ENCODE data around the gene LCN9.
"Not testable (repeated sequence)": the region's sequence is repeated elsewhere in the genome, so short reads cannot be mapped to it uniquely, and the experiment has no call there.

The LCN9 gene

DNA sequence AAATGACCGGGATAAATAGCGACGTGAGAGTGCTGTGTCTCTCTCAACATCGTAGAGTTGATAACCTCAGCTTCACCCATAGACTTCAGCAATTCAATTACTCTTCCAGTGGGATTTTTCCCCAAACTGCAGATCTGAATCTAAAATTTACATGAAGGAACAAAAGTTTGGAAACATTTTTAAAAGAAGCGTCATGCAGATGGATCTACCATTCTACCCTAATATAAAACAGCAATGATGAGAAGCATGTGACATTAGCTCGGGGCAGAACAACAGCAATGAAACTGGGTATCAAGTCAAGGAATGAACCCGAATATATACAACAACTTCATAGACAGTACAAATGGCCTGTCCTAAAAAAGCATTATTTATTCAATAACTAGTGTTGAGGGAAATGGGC lies 42.6 kb upstream of the LCN9 start:
- H3K4me3 ChIP-seq (ENCODE audit: low read depth, low read length) = no peak overlapping the region
- H3K36me3 ChIP-seq (ENCODE audit: control insufficient read depth, insufficient read depth, low read length) = no peaks in the 10 kb centered on the region
- no peaks in the 10 kb centered on the region for H3K27me3 ChIP-seq (ENCODE audit: control insufficient read depth, insufficient read depth, low read length)
- no peak overlapping the region for H3K27ac ChIP-seq (ENCODE audit: low read depth, low read length)
- H3K9me3 ChIP-seq (ENCODE audit: control insufficient read depth, insufficient read depth, low read depth, low read length) = no peaks in the 10 kb centered on the region
- H3K4me1 ChIP-seq (ENCODE audit: control insufficient read depth, insufficient read depth, low read length) = no peaks in the 10 kb centered on the region
- H3K9ac ChIP-seq (ENCODE audit: low read length) = no peak overlapping the region

DNA sequence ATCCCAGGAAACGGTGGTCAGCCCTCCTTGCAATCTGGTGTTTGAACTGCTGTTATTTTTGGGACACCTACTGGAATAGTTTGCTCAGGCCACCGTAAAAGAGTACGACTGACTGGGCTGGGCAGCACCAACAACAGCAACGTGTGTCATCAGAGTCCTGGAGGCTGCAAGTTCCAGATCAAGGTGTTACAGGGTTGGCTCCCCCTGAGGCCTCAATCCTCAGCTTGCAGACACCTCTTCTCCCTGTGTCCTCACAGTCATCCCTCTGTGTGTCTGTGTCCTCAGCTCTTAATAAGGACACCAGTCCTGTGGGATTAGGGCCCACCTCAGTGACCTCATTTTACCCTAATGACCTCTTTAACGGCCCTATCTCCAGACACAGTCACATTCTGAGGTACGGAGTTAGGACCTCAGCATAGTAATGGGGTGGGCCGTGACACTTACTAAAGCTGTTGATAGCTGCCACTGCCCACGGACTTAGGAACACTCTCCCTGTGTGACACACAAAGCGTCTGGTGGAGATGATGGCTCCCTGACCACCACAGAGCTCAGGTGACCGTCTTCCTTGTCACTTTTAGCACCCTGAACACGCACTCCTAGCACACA lies 40.6 kb upstream of the LCN9 start:
- Histone ChIP-seq H3K27ac (ENCODE audit: low read depth, low read length) (no peak overlapping the region), H3K4me3 (ENCODE audit: low read depth, low read length) (no peak overlapping the region), H3K36me3 (ENCODE audit: control insufficient read depth, insufficient read depth, low read length) (no peaks in the 10 kb centered on the region), H3K9me3 (ENCODE audit: control insufficient read depth, insufficient read depth, low read depth, low read length) (peaks cover 8% of the 10 kb centered on the region), H3K27me3 (ENCODE audit: control insufficient read depth, insufficient read depth, low read length) (no peaks in the 10 kb centered on the region), H3K9ac (ENCODE audit: low read length) (no peak overlapping the region), H3K4me1 (ENCODE audit: control insufficient read depth, insufficient read depth, low read length) (no peaks in the 10 kb centered on the region)

- Histone ChIP-seq H3K9ac (ENCODE audit: low read length) (no peak overlapping the region), H3K36me3 (ENCODE audit: control insufficient read depth, insufficient read depth, low read length) (no peaks in the 10 kb centered on the region), H3K4me1 (ENCODE audit: control insufficient read depth, insufficient read depth, low read length) (no peaks in the 10 kb centered on the region), H3K9me3 (ENCODE audit: control insufficient read depth, insufficient read depth, low read depth, low read length) (peaks cover 11% of the 10 kb centered on the region), H3K4me3 (ENCODE audit: low read depth, low read length) (no peak overlapping the region), H3K27ac (ENCODE audit: low read depth, low read length) (no peak overlapping the region), H3K27me3 (ENCODE audit: control insufficient read depth, insufficient read depth, low read length) (no peaks in the 10 kb centered on the region)
These were observed 38.8 kb upstream of the LCN9 start for GRCh38 chr9:135624282-135624681.

GRCh38 chr9:135632841-135633240 lies 30.3 kb upstream of the LCN9 start:
- H3K27me3 ChIP-seq (ENCODE audit: control insufficient read depth, insufficient read depth, low read length) = no peaks in the 10 kb centered on the region

GRCh38 chr9:135636930-135637530 lies 26.1 kb upstream of the LCN9 start:
- not testable (repeated sequence) for H3K27ac ChIP-seq (ENCODE audit: low read depth, low read length); H3K4me1 ChIP-seq (ENCODE audit: control insufficient read depth, insufficient read depth, low read length); H3K36me3 ChIP-seq (ENCODE audit: control insufficient read depth, insufficient read depth, low read length); H3K27me3 ChIP-seq (ENCODE audit: control insufficient read depth, insufficient read depth, low read length); H3K9ac ChIP-seq (ENCODE audit: low read length); H3K4me3 ChIP-seq (ENCODE audit: low read depth, low read length)
- peaks cover 37% of the 10 kb centered on the region for H3K9me3 ChIP-seq (ENCODE audit: control insufficient read depth, insufficient read depth, low read depth, low read length)

More at GRCh38 chr9:135632841-135633240, 30.3 kb upstream of the LCN9 start:
- H3K9ac ChIP-seq (ENCODE audit: low read length) = no peak overlapping the region
- no peak overlapping the region for H3K27ac ChIP-seq (ENCODE audit: low read depth, low read length)
- no peaks in the 10 kb centered on the region for H3K4me1 ChIP-seq (ENCODE audit: control insufficient read depth, insufficient read depth, low read length)
- H3K9me3 ChIP-seq (ENCODE audit: control insufficient read depth, insufficient read depth, low read depth, low read length) = peaks cover 24% of the 10 kb centered on the region
- no peaks in the 10 kb centered on the region for H3K36me3 ChIP-seq (ENCODE audit: control insufficient read depth, insufficient read depth, low read length)
- H3K4me3 ChIP-seq (ENCODE audit: low read depth, low read length) = no peak overlapping the region

GRCh38 chr9:135639196-135639595 lies 23.9 kb upstream of the LCN9 start, which contains the start of gene GLT6D1:
TSS of gene GLT6D1 (minus strand) at chr9:135639540. CDS start at chr9:135639187, 353 bp downstream.
- no peaks in the 10 kb centered on the region for H3K36me3 ChIP-seq (ENCODE audit: control insufficient read depth, insufficient read depth, low read length)
- no peak within 1 kb of the TSS for H3K27ac ChIP-seq (ENCODE audit: low read depth, low read length)
- no peak within 1 kb of the TSS for H3K9ac ChIP-seq (ENCODE audit: low read length)
- no peaks in the 10 kb centered on the region for H3K27me3 ChIP-seq (ENCODE audit: control insufficient read depth, insufficient read depth, low read length)
- no peak within 1 kb of the TSS for H3K4me3 ChIP-seq (ENCODE audit: low read depth, low read length)
- no peaks in the 10 kb centered on the region for H3K4me1 ChIP-seq (ENCODE audit: control insufficient read depth, insufficient read depth, low read length)
- H3K9me3 ChIP-seq (ENCODE audit: control insufficient read depth, insufficient read depth, low read depth, low read length) = peaks cover 54% of the 10 kb centered on the region

DNA sequence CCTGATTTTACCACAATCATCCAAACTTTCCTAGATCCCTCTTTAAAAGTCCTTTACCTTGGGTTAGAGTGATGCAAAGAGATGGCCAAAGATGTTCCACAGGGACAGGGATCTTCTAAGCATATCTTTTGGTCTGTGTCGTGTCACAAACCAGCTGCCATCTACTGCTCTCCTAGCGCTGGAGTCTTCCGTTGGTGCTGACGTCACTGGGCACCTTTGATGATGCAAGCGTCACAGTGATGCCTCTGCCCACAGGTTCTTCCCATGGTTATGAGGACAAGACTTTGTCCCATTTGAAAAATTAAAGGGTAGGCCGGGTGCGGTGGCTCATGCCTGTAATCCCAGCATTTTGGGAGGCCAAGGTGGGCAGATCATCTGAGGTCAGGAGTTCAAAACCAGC lies 22.1 kb upstream of the LCN9 start:
- Histone ChIP-seq H3K4me1 (ENCODE audit: control insufficient read depth, insufficient read depth, low read length) (no peaks in the 10 kb centered on the region), H3K36me3 (ENCODE audit: control insufficient read depth, insufficient read depth, low read length) (no peaks in the 10 kb centered on the region), H3K9ac (ENCODE audit: low read length) (no peak overlapping the region), H3K27me3 (ENCODE audit: control insufficient read depth, insufficient read depth, low read length) (no peaks in the 10 kb centered on the region), H3K27ac (ENCODE audit: low read depth, low read length) (no peak overlapping the region), H3K9me3 (ENCODE audit: control insufficient read depth, insufficient read depth, low read depth, low read length) (peaks cover 61% of the 10 kb centered on the region), H3K4me3 (ENCODE audit: low read depth, low read length) (no peak overlapping the region)

GRCh38 chr9:135641745-135642144 lies 21.4 kb upstream of the LCN9 start:
- H3K27ac ChIP-seq (ENCODE audit: low read depth, low read length) = no peak overlapping the region
- H3K4me1 ChIP-seq (ENCODE audit: control insufficient read depth, insufficient read depth, low read length) = no peaks in the 10 kb centered on the region
- no peaks in the 10 kb centered on the region for H3K36me3 ChIP-seq (ENCODE audit: control insufficient read depth, insufficient read depth, low read length)
- H3K27me3 ChIP-seq (ENCODE audit: control insufficient read depth, insufficient read depth, low read length) = no peaks in the 10 kb centered on the region
- no peak overlapping the region for H3K4me3 ChIP-seq (ENCODE audit: low read depth, low read length)
- H3K9me3 ChIP-seq (ENCODE audit: control insufficient read depth, insufficient read depth, low read depth, low read length) = peaks cover 61% of the 10 kb centered on the region
- no peak overlapping the region for H3K9ac ChIP-seq (ENCODE audit: low read length)

GRCh38 chr9:135644631-135645218 lies 18.4 kb upstream of the LCN9 start:
- Histone ChIP-seq H3K9ac (ENCODE audit: low read length) (no peak overlapping the region), H3K4me3 (ENCODE audit: low read depth, low read length) (no peak overlapping the region), H3K27ac (ENCODE audit: low read depth, low read length) (no peak overlapping the region), H3K36me3 (ENCODE audit: control insufficient read depth, insufficient read depth, low read length) (no peaks in the 10 kb centered on the region), H3K9me3 (ENCODE audit: control insufficient read depth, insufficient read depth, low read depth, low read length) (peaks cover 81% of the 10 kb centered on the region), H3K4me1 (ENCODE audit: control insufficient read depth, insufficient read depth, low read length) (no peaks in the 10 kb centered on the region), H3K27me3 (ENCODE audit: control insufficient read depth, insufficient read depth, low read length) (no peaks in the 10 kb centered on the region)

DNA sequence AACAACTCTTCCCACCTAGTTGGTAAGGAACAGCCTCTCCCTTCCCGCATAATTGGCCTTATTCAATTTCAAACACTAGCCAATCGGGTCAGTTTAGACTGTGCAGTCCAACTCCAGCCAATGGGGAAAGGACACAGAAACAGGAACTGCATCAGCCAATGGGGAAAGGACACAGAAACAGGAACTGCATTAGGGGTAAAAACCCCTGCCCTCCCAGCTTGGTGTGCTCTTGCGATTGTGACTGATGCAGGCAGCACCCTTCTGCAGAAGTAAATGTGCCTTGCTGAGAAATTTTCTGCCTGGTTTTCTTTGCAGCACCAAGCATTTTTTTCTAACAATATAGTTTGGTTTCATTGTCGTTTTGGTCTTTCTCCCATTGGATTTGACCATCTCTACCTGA lies 15.2 kb upstream of the LCN9 start:
- Histone ChIP-seq H3K4me1 (ENCODE audit: control insufficient read depth, insufficient read depth, low read length) (no peaks in the 10 kb centered on the region), H3K4me3 (ENCODE audit: low read depth, low read length) (0 out of 2 replicates have a peak overlapping the region, but pooled peaks have one; percentile 13)

More for the DNA sequence above, 15.2 kb upstream of the LCN9 start:
- Histone ChIP-seq H3K27me3 (ENCODE audit: control insufficient read depth, insufficient read depth, low read length) (no peaks in the 10 kb centered on the region), H3K9me3 (ENCODE audit: control insufficient read depth, insufficient read depth, low read depth, low read length) (peaks cover 89% of the 10 kb centered on the region), H3K9ac (ENCODE audit: low read length) (no peak overlapping the region), H3K27ac (ENCODE audit: low read depth, low read length) (no peak overlapping the region), H3K36me3 (ENCODE audit: control insufficient read depth, insufficient read depth, low read length) (no peaks in the 10 kb centered on the region)
